H1 (cell line): ENCODE results near the gene IQUB. TPM values are rescaled to one million over a fixed set of nuclear protein-coding genes. Genes with fewer than 3 reads are reported as not detected.

ENCODE experiments used
- CTCF ChIA-PET: fragments of 300-600 bp; sonication (Branson Sonifier 250); formaldehyde crosslinking; loops from one replicate; lab custom pipeline; 2021; ENCODE audit not compliant: partially characterized antibody; lab: Charles Lee
- POLR2A ChIA-PET: fragments of 300-600 bp; sonication (Branson Sonifier 250); formaldehyde crosslinking; loops from one replicate; lab custom pipeline; 2021; ENCODE audit warnings: inconsistent platforms; ENCODE audit not compliant: partially characterized antibody; lab: Charles Lee
- DNase-seq, 2 experiments: peaks; one replicate each; pipeline versions ENCODE4 v3.0.0 to v3.0.0-alpha.2; 2010 to 2022; ENCODE audit warnings: low spot score in 2 of 2, low read depth in 1 of 2, mixed read lengths in 1 of 2
- FAIRE-seq: peaks from 2 replicates; lab custom pipeline; 2011; peaks lifted over from hg19 to GRCh38; lab: Jason Lieb, UNC
- H2AFZ ChIP-seq: 2 replicates; pipeline ENCODE4 v1.8.1; 2012; ENCODE audit warnings: low read length, inconsistent platforms
- H2AK5ac ChIP-seq: 2 replicates; pipeline ENCODE4 v1.6.1; 2013; ENCODE audit warnings: low read depth, low read length
- H2BK120ac ChIP-seq: replicated peaks from 2 replicates; pipeline ENCODE3; 2013; ENCODE audit warnings: low read depth, low read length, inconsistent platforms
- H2BK12ac ChIP-seq: 2 replicates; pipeline ENCODE4 v1.6.1; 2013; ENCODE audit warnings: low read depth, low read length
- H2BK15ac ChIP-seq: 2 replicates; pipeline ENCODE4 v1.6.1; 2013; ENCODE audit warnings: low read length
- H2BK20ac ChIP-seq: 2 replicates; pipeline ENCODE4 v1.6.1; 2013; ENCODE audit warnings: low read length
- H2BK5ac ChIP-seq: 2 replicates; pipeline ENCODE4 v1.6.1; 2013; ENCODE audit warnings: low read depth, low read length
- H3K14ac ChIP-seq: 2 replicates; pipeline ENCODE4 v1.6.1; 2013; ENCODE audit warnings: inconsistent platforms; ENCODE audit not compliant: insufficient read length
- H3K18ac ChIP-seq: 2 replicates; pipeline ENCODE4 v1.6.1; 2013; ENCODE audit warnings: low read length; ENCODE audit errors: extremely low read depth
- H3K23ac ChIP-seq: 2 replicates; pipeline ENCODE4 v1.6.1; 2013; ENCODE audit warnings: inconsistent platforms; ENCODE audit not compliant: insufficient read length
- H3K23me2 ChIP-seq: 2 replicates; pipeline ENCODE4 v1.6.1; 2013; ENCODE audit warnings: low read depth, low read length
- H3K27ac ChIP-seq: 2 replicates; pipeline ENCODE4 v1.6.1; 2011; ENCODE audit warnings: low read depth, low read length, inconsistent platforms
- H3K27me3 ChIP-seq, 4 experiments: replicated peaks in 1 of 4; 1 replicate in 1 of 4; 2 replicates in 3 of 4; pipeline versions ENCODE4 v1.6.1 to v1.8.1; 2011 to 2013; ENCODE audit warnings: low read length in 3 of 4, mild to moderate bottlenecking in 3 of 4, inconsistent platforms in 2 of 4, mixed read lengths in 2 of 4, moderate library complexity in 1 of 4; ENCODE audit not compliant: control insufficient read depth in 3 of 4, insufficient read depth in 3 of 4; ENCODE audit errors: extremely low read depth in 1 of 4
- H3K36me3 ChIP-seq, 4 experiments: 2 replicates each; pipeline versions ENCODE4 v1.6.1 to v1.8.1; 2011 to 2013; ENCODE audit warnings: mild to moderate bottlenecking in 4 of 4, low read length in 3 of 4, moderate library complexity in 2 of 4, control low read depth in 1 of 4, inconsistent platforms in 1 of 4; ENCODE audit not compliant: insufficient read depth in 4 of 4, control insufficient read depth in 2 of 4
- H3K4ac ChIP-seq: replicated peaks from 2 replicates; pipeline ENCODE3; 2013; ENCODE audit warnings: low read length, low read depth, mixed read lengths, inconsistent platforms; ENCODE audit not compliant: insufficient read length
- H3K4me1 ChIP-seq, 4 experiments: replicated peaks in 1 of 4; 1 replicate in 1 of 4; 2 replicates in 3 of 4; pipeline versions ENCODE4 v1.6.1 to v1.8.1; 2011 to 2013; ENCODE audit warnings: low read length in 3 of 4, inconsistent platforms in 2 of 4, mixed read lengths in 1 of 4; ENCODE audit not compliant: insufficient read depth in 4 of 4, control insufficient read depth in 3 of 4
- H3K4me2 ChIP-seq, 2 experiments: 2 replicates each; pipeline versions ENCODE4 v1.6.1 to v1.8.1; 2011 to 2013; ENCODE audit warnings: low read depth in 2 of 2, low read length in 2 of 2, control low read depth in 1 of 2, inconsistent platforms in 1 of 2, mild to moderate bottlenecking in 1 of 2; ENCODE audit not compliant: insufficient read depth in 1 of 2
- H3K4me3 ChIP-seq, 4 experiments: fragments of 200-600, 300-600 bp in 1 of 4; sonication (generic), shearing (Covaris generic), sonication (Bioruptor Twin) in 1 of 4; 2 replicates each; pipeline versions ENCODE4 v1.5.1 to v1.8.1; 2011 to 2016; ENCODE audit warnings: low read length in 4 of 4, low read depth in 3 of 4, control low read depth in 2 of 4, inconsistent platforms in 2 of 4, mild to moderate bottlenecking in 2 of 4, mixed read lengths in 1 of 4, moderate library complexity in 1 of 4; ENCODE audit not compliant: insufficient read depth in 2 of 4; ENCODE audit errors: extremely low read depth in 1 of 4
- H3K56ac ChIP-seq: replicated peaks from 2 replicates; pipeline ENCODE3; 2013; ENCODE audit warnings: low read depth, mild to moderate bottlenecking, mixed read lengths, low read length, inconsistent platforms; ENCODE audit not compliant: insufficient read length
- H3K79me1 ChIP-seq: 2 replicates; pipeline ENCODE4 v1.6.1; 2013; ENCODE audit warnings: low read depth, low read length, control low read depth
- H3K79me2 ChIP-seq, 2 experiments: 2 replicates each; pipeline versions ENCODE4 v1.6.1 to v1.8.1; 2012 to 2013; ENCODE audit warnings: low read length in 2 of 2, mild to moderate bottlenecking in 2 of 2, inconsistent platforms in 1 of 2; ENCODE audit not compliant: insufficient read depth in 2 of 2, control insufficient read depth in 1 of 2
- H3K9ac ChIP-seq, 4 experiments: replicated peaks in 1 of 4; 1 replicate in 1 of 4; 2 replicates in 3 of 4; pipeline versions ENCODE4 v1.6.1 to v1.8.1; 2011 to 2013; ENCODE audit warnings: low read depth in 3 of 4, low read length in 3 of 4, control low read depth in 2 of 4, mild to moderate bottlenecking in 2 of 4, moderate library complexity in 2 of 4, inconsistent platforms in 1 of 4; ENCODE audit errors: extremely low read depth in 1 of 4
- H3K9me3 ChIP-seq, 2 experiments: 2 replicates each; pipeline versions ENCODE4 v1.6.1 to v1.8.1; 2012 to 2013; ENCODE audit warnings: mild to moderate bottlenecking in 2 of 2, moderate library complexity in 2 of 2, control low read depth in 1 of 2, inconsistent platforms in 1 of 2, low read depth in 1 of 2, low read length in 1 of 2, mixed read lengths in 1 of 2; ENCODE audit not compliant: insufficient read depth in 2 of 2
- H4K20me1 ChIP-seq, 2 experiments: replicated peaks in 1 of 2; 2 replicates each; pipeline versions ENCODE3 to v1.8.1; 2011 to 2013; ENCODE audit warnings: inconsistent platforms in 2 of 2, low read length in 2 of 2, mild to moderate bottlenecking in 1 of 2; ENCODE audit not compliant: insufficient read depth in 2 of 2, control insufficient read depth in 1 of 2
- H4K5ac ChIP-seq: 2 replicates; pipeline ENCODE4 v1.6.1; 2013; ENCODE audit warnings: low read length, low read depth, mixed read lengths, inconsistent platforms; ENCODE audit not compliant: insufficient read length
- H4K8ac ChIP-seq: 2 replicates; pipeline ENCODE4 v1.8.0; 2013; ENCODE audit warnings: mild to moderate bottlenecking, moderate library complexity, low read length, inconsistent platforms; ENCODE audit not compliant: insufficient read depth; ENCODE audit errors: extremely low read depth
- H4K91ac ChIP-seq: replicated peaks from 2 replicates; pipeline ENCODE3; 2013; ENCODE audit warnings: low read length, mixed read lengths, inconsistent platforms; ENCODE audit not compliant: insufficient read length
- ATF2 ChIP-seq: IDR thresholded peaks from 2 replicates; pipeline ENCODE4 v1.6.1; 2012; ENCODE audit warnings: low read length, inconsistent platforms
- ATF3 ChIP-seq: IDR thresholded peaks from 2 replicates; pipeline ENCODE4 v1.6.1; 2011; ENCODE audit warnings: low read depth, mild to moderate bottlenecking, low read length; ENCODE audit not compliant: insufficient read depth
- CBX8 ChIP-seq: fragments of 300-800, 300-1000 bp; sonication (generic); IDR thresholded peaks from 2 replicates; pipeline ENCODE4 v1.7.1; 2016; ENCODE audit warnings: low read depth, low read length, borderline replicate concordance
- CTCF ChIP-seq, 3 experiments: IDR thresholded peaks; 1 replicate in 2 of 3; 2 replicates in 1 of 3; pipeline versions ENCODE4 v1.5.1 to v1.6.1; 2011; ENCODE audit warnings: low read length in 3 of 3, mild to moderate bottlenecking in 3 of 3, inconsistent platforms in 2 of 3, low read depth in 1 of 3, moderate library complexity in 1 of 3; ENCODE audit not compliant: insufficient read depth in 1 of 3; ENCODE audit errors: control extremely low read depth in 1 of 3
- HDAC2 ChIP-seq, 2 experiments: fragments of 300-600 bp in 1 of 2; sonication (generic) in 1 of 2; IDR thresholded peaks; 2 replicates each; pipeline ENCODE4 v1.6.1; 2011 to 2012; ENCODE audit warnings: low read depth in 2 of 2, low read length in 2 of 2, mild to moderate bottlenecking in 2 of 2, moderate library complexity in 2 of 2, borderline replicate concordance in 1 of 2, inconsistent platforms in 1 of 2
- NANOG ChIP-seq: IDR thresholded peaks from 2 replicates; pipeline ENCODE4 v1.6.1; 2011; ENCODE audit warnings: low read length, low read depth, mild to moderate bottlenecking, inconsistent platforms; ENCODE audit not compliant: insufficient read depth, poor library complexity, severe bottlenecking
- SIN3A ChIP-seq, 2 experiments: IDR thresholded peaks in 1 of 2; conservative IDR thresholded peaks in 1 of 2; 2 replicates each; pipeline ENCODE4 v1.6.1; 2011 to 2012; ENCODE audit warnings: low read length in 2 of 2, improper control_type of control experiment in 1 of 2, low read depth in 1 of 2, mild to moderate bottlenecking in 1 of 2
- WGBS, 2 experiments: shearing (Covaris generic) in 1 of 2; methylation state at CpG; one replicate each; pipeline versions ENCODE4 v1.1.6 to v1.1.7; 2013 to 2015; ENCODE audit warnings: low lambda C conversion rate in 2 of 2, mixed read lengths in 2 of 2, inconsistent platforms in 1 of 2, low coverage in 1 of 2, missing lambda C conversion rate in 1 of 2; ENCODE audit not compliant: insufficient replicate concordance in 2 of 2, insufficient coverage in 1 of 2, insufficient read length in 1 of 2; ENCODE audit errors: extremely low coverage in 1 of 2, missing lambda C conversion rate in 1 of 2; 5-methylcytosine and 5-hydroxymethylcytosine counted together
- polyA plus RNA-seq, 7 experiments: library from polyadenylated mRNA; depleted of rRNA in 3 of 7; stranded (reverse) in 5 of 7; unstranded in 2 of 7; fragments of >200 nt in 5 of 7; fragments of 200-250 nt in 2 of 7; gene quantifications; 1 replicate in 5 of 7; 2 replicates in 1 of 7; 4 replicates in 1 of 7; pipeline versions ENCODE4 v1.2.1 to v1.2.3, GENCODE V29; 2011 to 2013; ENCODE audit warnings: missing spikeins in 2 of 7, mixed read lengths in 2 of 7
- total RNA-seq: library from RNA; stranded (reverse); fragmentation: NEBNext Ultra II Directional; extraction: Animal tissue kit (Norgen Biotek cat#: 25700); gene quantifications from 2 replicates; pipeline ENCODE4 v1.2.1, GENCODE V29; 2021

Gene IQUB
- total and polyA plus RNA-seq, 2 of the 8 experiments (the other 6 are each of a cell fraction or from before 2014, with no cell fraction given): 0.12 to 0.82 TPM

GRCh38 chr7:123423622-123424021 lies 110.8 kb downstream of the IQUB start:
- H3K36me3 ChIP-seq: no peaks in the 10 kb centered on the region
- no peaks in the 10 kb centered on the region for H3K79me2 ChIP-seq
- no peak overlapping the region for H2BK15ac ChIP-seq
- no peak overlapping the region for H2BK12ac ChIP-seq
- H3K23me2 ChIP-seq: no peaks in the 10 kb centered on the region
- H2BK20ac ChIP-seq: no peak overlapping the region
- H3K4me1 ChIP-seq: no peaks in the 10 kb centered on the region
- no peak overlapping the region for H2AFZ ChIP-seq
- H3K4me2 ChIP-seq: no peak overlapping the region
- H3K18ac ChIP-seq: no peak overlapping the region
- H3K23ac ChIP-seq: no peak overlapping the region
- peaks cover 6 to 12% of the 10 kb centered on the region in 2 experiments; a peak in 3 of 4 replicates for H3K9me3 ChIP-seq
- no peak for FAIRE-seq
- POLR2A ChIA-PET: interaction anchor here (1.3 kb wide), 1 partner anchor 13 kb away, joined by 3 read pairs; no protein-coding TSS in a partner anchor
- no peak overlapping the region for H4K8ac ChIP-seq
- H4K20me1 ChIP-seq: no peaks in the 10 kb centered on the region
- CTCF ChIA-PET: interaction anchor here (1.5 kb wide), 1 partner anchor 56 kb away, joined by 8 read pairs; no protein-coding TSS in a partner anchor
- no peak for DNase-seq
- H4K5ac ChIP-seq: no peak overlapping the region
- no peak overlapping the region for H4K91ac ChIP-seq
- no peaks in the 10 kb centered on the region for H3K27me3 ChIP-seq
- H2AK5ac ChIP-seq: no peak overlapping the region
- H3K79me1 ChIP-seq: no peaks in the 10 kb centered on the region
- no peak overlapping the region for H2BK5ac ChIP-seq
- no peak overlapping the region for H2BK120ac ChIP-seq
- no peak overlapping the region for H3K4ac ChIP-seq
- H3K14ac ChIP-seq: no peak overlapping the region
- no peak overlapping the region for H3K27ac ChIP-seq
- H3K9ac ChIP-seq: no peak overlapping the region
- no peak overlapping the region for H3K4me3 ChIP-seq
- WGBS, 2 experiments: 91% methylated on average over 2 of the region's 2 CpGs; no CpG with 5 or more reads in 1 of the 2 experiments
- H3K56ac ChIP-seq: no peak overlapping the region
- no peak for TF ChIP-seq HDAC2 (IDR thresholded peaks at IDR 0.05; ENCODE audit: borderline replicate concordance in 1 of 2, low read depth in 2 of 2, low read length in 2 of 2)
- no peak for TF ChIP-seq SIN3A (conservative IDR thresholded peaks at IDR 0.05 in 1 of 2, IDR thresholded peaks at IDR 0.05 in 1 of 2; ENCODE audit: low read depth in 1 of 2, low read length in 2 of 2)
- no peak for TF ChIP-seq NANOG
- no peak for TF ChIP-seq ATF3
- TF ChIP-seq CBX8: no peak
- TF ChIP-seq CTCF (IDR thresholded peaks at IDR 0.05; ENCODE audit: control extremely low read depth in 1 of 3, insufficient read depth in 1 of 3, low read depth in 1 of 3, low read length in 3 of 3): no peak
- no peak for TF ChIP-seq ATF2
